GM12872 (cell line): ENCODE results near the gene TBCD.

Experiments used
- TF ChIP-seq, protein P1 (sequence below): IDR thresholded peaks from 3 replicates; pipeline ENCODE4 v1.5.1; 2011; ENCODE audit warnings: low read depth, mild to moderate bottlenecking, low read length, moderate library complexity; ENCODE audit not compliant: insufficient read depth

Gene TBCD

DNA sequence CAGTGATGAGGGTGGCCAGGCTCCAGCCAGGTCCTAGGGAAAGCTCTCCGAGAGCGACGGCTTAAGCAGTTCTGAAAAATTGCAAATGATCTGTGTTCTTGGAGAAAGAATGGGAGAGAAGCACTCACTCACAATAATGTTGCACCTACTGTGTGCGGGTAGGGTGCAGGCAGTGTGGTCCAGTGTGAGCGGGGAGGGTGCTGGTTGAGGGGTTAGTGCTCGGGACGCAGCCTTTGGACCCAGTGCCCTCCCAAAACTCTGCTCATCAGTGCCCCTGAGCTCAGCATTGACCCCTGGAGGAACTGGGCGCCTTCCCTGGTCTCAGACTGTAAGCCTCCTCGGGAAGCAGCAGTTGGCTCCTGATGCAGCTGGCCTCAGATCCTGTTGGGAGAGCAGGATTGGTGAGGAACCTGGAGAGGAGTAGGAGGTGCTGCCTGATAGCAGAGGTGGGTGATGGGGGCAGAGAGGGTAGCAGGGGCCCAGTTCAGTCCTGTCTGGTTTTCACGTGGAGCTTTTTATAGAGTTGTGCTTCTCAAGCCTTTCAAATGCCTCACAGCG lies 111.6 kb downstream of the TBCD start:
- TF ChIP-seq, protein P1, sequence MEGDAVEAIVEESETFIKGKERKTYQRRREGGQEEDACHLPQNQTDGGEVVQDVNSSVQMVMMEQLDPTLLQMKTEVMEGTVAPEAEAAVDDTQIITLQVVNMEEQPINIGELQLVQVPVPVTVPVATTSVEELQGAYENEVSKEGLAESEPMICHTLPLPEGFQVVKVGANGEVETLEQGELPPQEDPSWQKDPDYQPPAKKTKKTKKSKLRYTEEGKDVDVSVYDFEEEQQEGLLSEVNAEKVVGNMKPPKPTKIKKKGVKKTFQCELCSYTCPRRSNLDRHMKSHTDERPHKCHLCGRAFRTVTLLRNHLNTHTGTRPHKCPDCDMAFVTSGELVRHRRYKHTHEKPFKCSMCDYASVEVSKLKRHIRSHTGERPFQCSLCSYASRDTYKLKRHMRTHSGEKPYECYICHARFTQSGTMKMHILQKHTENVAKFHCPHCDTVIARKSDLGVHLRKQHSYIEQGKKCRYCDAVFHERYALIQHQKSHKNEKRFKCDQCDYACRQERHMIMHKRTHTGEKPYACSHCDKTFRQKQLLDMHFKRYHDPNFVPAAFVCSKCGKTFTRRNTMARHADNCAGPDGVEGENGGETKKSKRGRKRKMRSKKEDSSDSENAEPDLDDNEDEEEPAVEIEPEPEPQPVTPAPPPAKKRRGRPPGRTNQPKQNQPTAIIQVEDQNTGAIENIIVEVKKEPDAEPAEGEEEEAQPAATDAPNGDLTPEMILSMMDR = 0 out of 3 replicates have a peak, but pooled peaks have one; percentile 18

DNA sequence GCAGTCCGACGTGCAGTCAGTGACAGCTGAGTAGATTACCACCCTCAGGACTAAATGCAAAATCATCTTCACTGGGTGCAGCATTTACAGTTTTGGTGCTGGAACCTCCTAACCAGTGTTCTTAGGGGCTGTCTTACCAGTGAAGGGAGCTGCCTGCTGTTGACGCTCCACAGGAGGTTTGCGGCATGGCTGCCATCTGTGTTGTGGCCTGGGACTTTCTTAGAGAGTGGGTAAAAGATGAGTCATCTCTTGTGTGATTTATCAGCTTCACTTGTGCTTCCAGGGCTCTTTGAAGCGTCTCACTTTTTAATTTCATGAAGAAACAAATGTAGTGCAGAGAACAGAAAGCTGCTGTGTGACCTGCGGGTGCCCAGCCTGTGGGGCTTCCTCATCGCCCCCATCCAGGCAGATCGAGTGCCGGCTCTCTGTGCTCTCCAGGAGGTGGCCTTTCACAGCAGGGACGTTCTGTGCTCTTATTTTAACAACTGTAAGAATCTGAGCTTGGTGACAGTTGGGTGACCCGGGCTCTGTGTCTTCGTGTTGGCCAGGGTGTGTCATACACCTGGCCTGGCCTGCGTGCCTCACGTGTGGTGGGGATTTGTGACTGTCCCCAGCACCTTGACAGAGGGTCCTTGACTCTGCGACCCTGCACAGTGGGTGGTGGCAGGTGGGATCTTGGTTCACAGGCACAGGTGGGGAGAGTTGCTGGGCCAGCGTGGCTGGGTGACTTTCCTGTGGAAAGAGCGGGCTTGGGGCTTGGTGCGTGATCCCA lies 112.3 kb downstream of the TBCD start:
- TF ChIP-seq, protein P1 = no peak

DNA sequence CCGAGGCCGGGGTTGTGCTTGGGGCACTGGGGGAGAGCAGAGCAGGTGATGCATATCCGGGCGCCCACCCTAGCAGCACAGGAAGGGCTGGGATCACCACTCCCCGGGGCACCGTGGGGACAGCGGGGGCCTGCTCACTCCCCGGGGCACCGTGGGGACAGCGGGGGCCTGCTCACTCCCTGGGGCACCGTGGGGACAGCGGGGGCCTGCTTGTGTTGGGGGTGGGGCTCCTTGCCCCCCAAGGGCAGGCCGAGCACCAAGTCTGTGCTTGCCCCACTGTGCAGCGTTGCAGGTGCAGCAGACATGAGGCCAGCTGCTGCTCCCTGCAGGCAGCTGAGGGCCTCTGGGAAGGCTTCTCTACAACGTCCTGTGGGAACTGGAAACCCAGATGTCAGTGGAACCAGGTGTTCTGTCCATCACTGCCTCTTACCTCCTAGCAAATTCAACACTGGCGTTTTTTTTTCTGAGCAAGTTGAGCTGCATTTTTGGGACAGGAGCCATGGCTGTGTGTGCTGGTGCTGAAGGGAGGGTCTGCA lies 112.9 kb downstream of the TBCD start:
- TF ChIP-seq, protein P1 = no peak

DNA sequence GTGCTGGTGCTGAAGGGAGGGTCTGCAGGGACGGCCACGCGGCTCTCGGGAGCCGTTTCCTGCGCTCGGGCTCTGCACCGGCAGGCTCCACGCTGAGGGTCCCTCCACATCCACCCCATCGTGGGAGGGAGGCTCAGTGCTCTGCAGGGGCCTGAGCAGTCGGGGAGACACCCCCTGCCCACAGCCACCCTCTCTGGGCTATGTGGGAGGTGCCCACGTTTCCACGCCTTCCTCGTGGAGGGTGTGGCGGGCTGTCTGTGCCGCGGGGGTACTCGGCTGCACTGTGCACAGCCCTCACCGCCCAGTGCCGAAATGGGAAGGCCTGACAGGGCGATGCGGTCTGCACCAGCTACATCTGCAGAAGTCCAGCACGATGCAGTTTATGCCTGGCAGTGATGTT lies 113.4 kb downstream of the TBCD start:
- TF ChIP-seq, protein P1 = no peak

DNA sequence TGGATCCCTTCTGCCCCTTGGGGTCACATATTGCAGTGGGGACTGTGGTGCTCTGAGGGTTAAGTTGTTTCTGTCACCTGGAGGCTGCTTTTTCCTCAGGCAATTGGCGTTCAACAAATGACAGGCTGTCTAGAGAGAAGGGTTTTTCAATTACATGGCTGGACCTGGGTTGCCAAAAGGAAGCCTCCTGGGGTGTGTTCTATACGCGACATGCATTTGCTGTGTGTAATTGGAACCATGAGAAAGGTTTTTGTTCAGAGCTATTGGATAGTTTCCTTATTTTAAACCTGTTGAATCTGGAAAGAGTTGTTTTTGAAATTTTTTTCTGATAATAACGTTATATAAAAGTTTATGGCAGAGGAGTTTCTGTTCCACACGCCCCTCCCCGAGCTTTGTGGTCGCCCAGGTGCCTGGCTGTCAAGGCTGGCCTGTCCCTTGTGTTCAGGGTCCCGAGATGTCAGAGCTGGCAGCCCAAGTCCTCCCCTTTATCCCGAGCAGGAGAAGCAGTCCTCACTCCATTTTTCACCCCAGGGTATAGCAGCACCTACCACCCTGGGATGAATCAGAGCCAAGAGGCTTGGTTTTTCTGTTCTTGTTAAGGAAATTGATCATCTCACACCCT lies 114.0 kb downstream of the TBCD start:
- TF ChIP-seq, protein P1 = no peak

DNA sequence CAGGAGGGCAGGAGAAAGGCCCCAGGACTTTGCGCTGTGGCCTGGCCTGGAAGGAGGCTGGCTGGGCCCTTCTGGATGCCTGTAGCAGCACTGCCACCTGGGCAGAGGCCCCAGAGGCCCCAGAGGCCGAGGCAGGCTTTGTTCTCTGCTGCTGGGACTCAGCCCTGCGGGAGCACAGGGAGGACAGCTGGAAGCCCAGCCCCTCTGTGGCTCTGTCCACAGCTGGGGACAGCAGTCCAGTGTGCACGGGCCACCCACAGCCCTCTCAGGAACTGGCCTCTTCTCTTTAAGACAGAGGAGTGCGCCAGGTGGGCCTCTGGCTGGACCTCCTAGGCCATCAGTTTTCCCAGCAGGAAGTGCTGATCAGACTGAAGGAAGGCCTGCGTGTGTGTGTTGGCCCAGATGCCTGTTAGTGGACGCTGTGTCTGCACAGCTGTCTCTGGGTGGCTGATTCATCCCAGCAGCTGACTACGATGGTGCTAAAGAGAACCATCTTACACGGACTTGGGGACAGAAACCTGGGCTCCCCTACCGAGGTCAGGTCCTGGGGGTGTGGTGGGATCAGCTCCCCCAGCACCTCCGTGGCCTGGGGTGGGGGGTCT lies 114.8 kb downstream of the TBCD start:
- TF ChIP-seq, protein P1 = no peak

DNA sequence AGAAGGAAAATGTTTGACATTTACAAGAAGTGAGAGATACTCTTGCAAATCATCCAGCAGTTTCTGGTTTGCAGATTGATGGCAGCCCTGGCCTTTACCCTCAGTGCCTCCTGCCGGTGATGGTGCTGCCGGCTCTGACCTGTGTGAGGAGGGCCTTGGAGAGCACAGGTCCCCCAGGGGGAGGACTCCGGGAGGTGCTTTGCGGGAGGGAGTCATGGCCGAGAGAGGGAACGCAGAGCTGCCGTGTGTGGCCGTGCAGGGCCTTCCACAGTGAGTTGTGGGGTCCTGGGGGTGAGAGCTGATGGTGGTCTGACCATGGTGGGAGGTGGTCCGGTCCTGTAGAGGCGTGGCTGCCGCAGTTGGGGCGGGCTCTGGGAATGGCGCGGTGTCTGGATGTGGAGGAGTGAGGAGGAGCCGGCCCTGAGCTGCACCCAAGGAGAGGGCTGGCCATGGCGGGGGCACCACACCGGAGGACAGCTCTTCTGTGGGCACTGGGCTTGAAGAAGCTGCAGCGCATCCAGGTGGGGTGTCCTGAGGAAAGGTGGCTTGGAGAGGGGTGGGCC lies 116.0 kb downstream of the TBCD start:
- TF ChIP-seq, protein P1 = no peak
